ENCODE data around the gene PUS1. TPM values are rescaled to one million over a fixed set of nuclear protein-coding genes. Genes with fewer than 3 reads are reported as not detected.
A peak's percentile ranks its signal among the peaks of the same experiment; 100 is the strongest.

Gene PUS1
- total RNA-seq, 1 experiment from 2014 or later, result 117 TPM

- Histone ChIP-seq H2AK5ac (ENCODE audit: insufficient read length, low read length) (no peak overlapping the region), H2BK20ac (ENCODE audit: low read depth, low read length, poor library complexity, severe bottlenecking) (no peak overlapping the region), H3K14ac (ENCODE audit: insufficient read depth, low read length) (no peak overlapping the region; the same call in 1 of the 2 replicates), H2BK120ac (ENCODE audit: low read depth, low read length, poor library complexity, severe bottlenecking) (no peak overlapping the region), H2BK5ac (ENCODE audit: insufficient read length, low read length) (no peak overlapping the region), H3K4me1 (ENCODE audit: insufficient read depth, low read length) (no peaks in the 10 kb centered on the region), H3K9me3 (ENCODE audit: control insufficient read depth, low read depth, low read length) (no peaks in the 10 kb centered on the region), H3K79me2 (ENCODE audit: insufficient read depth, low read length) (no peaks in the 10 kb centered on the region; the same call in 1 of the 2 replicates), H3K18ac (ENCODE audit: insufficient read length, low read depth, low read length) (no peak overlapping the region), H3K23ac (ENCODE audit: insufficient read length, low read depth, low read length) (no peak overlapping the region), H3K9ac (ENCODE audit: extremely low read depth, insufficient read length, low read length) (no peak overlapping the region), H4K5ac (ENCODE audit: insufficient read length, low read depth, low read length) (no peak overlapping the region), H3K79me1 (ENCODE audit: insufficient read depth, low read depth, low read length, poor library complexity, severe bottlenecking) (no peaks in the 10 kb centered on the region), H3K56ac (ENCODE audit: insufficient read length, low read depth, low read length) (no peak overlapping the region), H3K27ac (ENCODE audit: insufficient read length, low read depth, low read length) (no peak overlapping the region), H4K91ac (ENCODE audit: insufficient read length, low read depth, low read length) (no peak overlapping the region), H2AFZ (ENCODE audit: low read length) (no peak overlapping the region), H4K20me1 (ENCODE audit: control insufficient read depth, insufficient read depth, insufficient read length) (no peaks in the 10 kb centered on the region), H3K23me2 (ENCODE audit: insufficient read length, low read depth, low read length, poor library complexity, severe bottlenecking) (no peaks in the 10 kb centered on the region), H4K8ac (replicated peaks; ENCODE audit: insufficient read length, low read depth, low read length) (no peak overlapping the region), H2BK12ac (ENCODE audit: insufficient read length, low read depth, low read length) (no peak overlapping the region), H3K27me3 (ENCODE audit: insufficient read depth, low read length) (no peaks in the 10 kb centered on the region), H3T11ph (ENCODE audit: low read length) (no peak overlapping the region), H3K4ac (ENCODE audit: low read depth, low read length) (no peak overlapping the region), H3K4me2 (ENCODE audit: insufficient read depth, insufficient read length, low read length) (no peak overlapping the region), H2BK15ac (ENCODE audit: low read depth, low read length) (no peak overlapping the region)
- Mint-ChIP-seq H3K4me1 (peaks cover 3 to 14% of the 10 kb centered on the region in 2 experiments; a peak in 3 of 4 replicates), H3K4me3 (no peak overlapping the region), H3K36me3 (ENCODE audit: insufficient read depth in 1 of 3, low read depth in 3 of 3) (peaks cover 1 to 5% (median 2%) of the 10 kb centered on the region in 3 experiments; a peak in 5 of 7 replicates), H3K27ac (peak overlapping the region in 1 of 3 experiments; percentile 61; a peak in 2 of 7 replicates), H3K9me3 (no peaks in the 10 kb centered on the region), H3K27me3 (ENCODE audit: low read depth) (no peaks in the 10 kb centered on the region)
- no CpG with 5 or more reads among the region's 13 CpGs for WGBS (ENCODE audit: extremely low coverage, insufficient read length, low lambda C conversion rate)
- no peak for TF ChIP-seq CTCF (conservative IDR thresholded peaks at IDR 0.05)
- DNase-seq, result no peak
Observed at GRCh38 chr12:131903270-131904255, 25.5 kb upstream of the PUS1 start.

All from H9 (cell line).